HG02610 (cell line): ENCODE measurements around the gene SERPINB6.
"Not testable (repeated sequence)": the region's sequence is repeated elsewhere in the genome, so short reads cannot be mapped to it uniquely, and the experiment has no call there.

ENCODE experiments used
- ATAC-seq: cut with Tn5 transposase; IDR thresholded peaks from one replicate; pipeline ENCODE4 v1.9.1; 2021; ENCODE audit warnings: mild to moderate bottlenecking, moderate library complexity; ENCODE audit not compliant: unreplicated experiment

Gene SERPINB6

GRCh38 chr6:2959909-2960719 lies 11.3 kb downstream of the SERPINB6 start:
- no peak for ATAC-seq

- no peak for ATAC-seq
Observed at GRCh38 chr6:2958776-2959175, 12.6 kb downstream of the SERPINB6 start.

GRCh38 chr6:2958331-2958711 lies 13.0 kb downstream of the SERPINB6 start:
- no peak for ATAC-seq

- ATAC-seq, result no peak
Observed at GRCh38 chr6:2957696-2958330, 13.6 kb downstream of the SERPINB6 start.

GRCh38 chr6:2956930-2957685 lies 14.3 kb downstream of the SERPINB6 start:
- no peak for ATAC-seq

GRCh38 chr6:2953098-2953497 lies 18.3 kb downstream of the SERPINB6 start:
- ATAC-seq, result no peak

- ATAC-seq, result no peak
Observed at GRCh38 chr6:2952557-2953095, 18.7 kb downstream of the SERPINB6 start.

GRCh38 chr6:2951728-2952127 lies 19.6 kb downstream of the SERPINB6 start:
- no peak for ATAC-seq

GRCh38 chr6:2950713-2951112 lies 20.7 kb downstream of the SERPINB6 start:
- no peak for ATAC-seq

GRCh38 chr6:2949536-2950083 lies 21.8 kb downstream of the SERPINB6 start:
- no peak for ATAC-seq

GRCh38 chr6:2949121-2949520 lies 22.2 kb downstream of the SERPINB6 start:
- ATAC-seq, result no peak

- ATAC-seq, result no peak
Observed at GRCh38 chr6:2948228-2949025, 22.9 kb downstream of the SERPINB6 start.

GRCh38 chr6:2947445-2947844 lies 23.9 kb downstream of the SERPINB6 start:
- ATAC-seq, result no peak

- no peak for ATAC-seq
Observed at GRCh38 chr6:2945153-2945452, 26.3 kb downstream of the SERPINB6 start.

- ATAC-seq, result no peak
Observed at GRCh38 chr6:2944405-2945152, 26.8 kb downstream of the SERPINB6 start.

GRCh38 chr6:2943564-2943955 lies 27.8 kb downstream of the SERPINB6 start:
- no peak for ATAC-seq

GRCh38 chr6:2942914-2943563 lies 28.3 kb downstream of the SERPINB6 start:
- no peak for ATAC-seq

- ATAC-seq, result not testable (repeated sequence)
Observed at GRCh38 chr6:2942116-2942515, 29.3 kb downstream of the SERPINB6 start.

GRCh38 chr6:2940851-2941250 lies 30.5 kb downstream of the SERPINB6 start:
- ATAC-seq, result no peak
